HepG2 (cell line): ENCODE data around the gene STK4. TPM values are rescaled to one million over a fixed set of nuclear protein-coding genes. Genes with fewer than 3 reads are reported as not detected.

Experiments
- BHLHE40 ChIP-seq: IDR thresholded peaks from 2 replicates; pipeline ENCODE4 v1.6.1; 2011; ENCODE audit warnings: low read length, improper control_type of control experiment
- CREB1 ChIP-seq, 2 experiments: fragments of 450-650 bp in 1 of 2; IDR thresholded peaks; 2 replicates each; pipeline ENCODE4 v1.6.1; 2016 to 2017; ENCODE audit warnings: control low read depth in 1 of 2, mild to moderate bottlenecking in 1 of 2, missing compliant biosample characterization in 1 of 2, missing genetic modification characterization in 1 of 2
- CSRNP1 ChIP-seq: sonication (generic); formaldehyde crosslinking; IDR thresholded peaks from 2 replicates; pipeline ENCODE4 v1.8.1; 2023; ENCODE audit warnings: mild to moderate bottlenecking, missing genetic modification reagents
- ETV5 ChIP-seq: IDR thresholded peaks from 2 replicates; pipeline ENCODE4 v1.6.1; 2018; ENCODE audit warnings: missing biosample characterization, missing genetic modification reagents, inconsistent platforms, borderline replicate concordance
- FOXA1 ChIP-seq, 2 experiments: fragments of 450-650 bp in 1 of 2; sonication (generic) in 1 of 2; formaldehyde crosslinking in 1 of 2; IDR thresholded peaks; 2 replicates each; pipeline versions ENCODE4 v1.4.0 to v1.6.1; 2016 to 2020; ENCODE audit warnings: missing genetic modification reagents in 1 of 2
- HDAC6 ChIP-seq: fragments of 200-600 bp; sonication (generic); IDR thresholded peaks from 2 replicates; pipeline ENCODE4 v1.7.0; 2017; ENCODE audit warnings: mild to moderate bottlenecking, antibody characterized with exemption, low read length, low read depth
- MTA3 ChIP-seq: sonication (generic); formaldehyde crosslinking; IDR thresholded peaks from 2 replicates; pipeline ENCODE4 v1.4.0; 2020; ENCODE audit warnings: missing genetic modification reagents
- NCOA1 ChIP-seq: sonication (generic); formaldehyde crosslinking; IDR thresholded peaks from 2 replicates; pipeline ENCODE4 v1.9.0; 2021; ENCODE audit warnings: missing genetic modification reagents
- PLRG1 ChIP-seq: fragments of 450-650 bp; conservative IDR thresholded peaks from 2 replicates; pipeline ENCODE4 v1.6.1; 2016
- REPIN1 ChIP-seq: sonication (generic); formaldehyde crosslinking; IDR thresholded peaks from 2 replicates; pipeline ENCODE4 v1.8.0; 2022; ENCODE audit warnings: missing genetic modification reagents, low read depth, mild to moderate bottlenecking, borderline replicate concordance
- RNF219 ChIP-seq: sonication (generic); formaldehyde crosslinking; IDR thresholded peaks from 2 replicates; pipeline ENCODE4 v1.5.0; 2020; ENCODE audit warnings: mild to moderate bottlenecking, missing genetic modification reagents
- SRF ChIP-seq: IDR thresholded peaks from 2 replicates; pipeline ENCODE4 v1.6.1; 2011; ENCODE audit warnings: mild to moderate bottlenecking, low read depth, low read length, moderate library complexity
- TOE1 ChIP-seq: sonication (generic); formaldehyde crosslinking; IDR thresholded peaks from 2 replicates; pipeline ENCODE4 v1.4.0; 2020; ENCODE audit warnings: mild to moderate bottlenecking, missing genetic modification reagents
- U2AF1 ChIP-seq: fragments of 200-400 bp; formaldehyde crosslinking; optimal IDR thresholded peaks from 2 replicates; pipeline ENCODE3; 2017; ENCODE audit warnings: mild to moderate bottlenecking, low read depth, low read length
- ZNF296 ChIP-seq: sonication (generic); formaldehyde crosslinking; conservative IDR thresholded peaks from 2 replicates; pipeline ENCODE4 v1.5.0; 2020; ENCODE audit warnings: mild to moderate bottlenecking, missing genetic modification reagents
- ZNF503 ChIP-seq: sonication (generic); formaldehyde crosslinking; IDR thresholded peaks from 2 replicates; pipeline ENCODE4 v1.4.0; 2020; ENCODE audit warnings: missing genetic modification reagents
- ZNF552 ChIP-seq: sonication (generic); formaldehyde crosslinking; IDR thresholded peaks from 2 replicates; pipeline ENCODE4 v1.9.0; 2022; ENCODE audit warnings: missing genetic modification reagents, mild to moderate bottlenecking, borderline replicate concordance
- ZNF598 ChIP-seq: sonication (generic); formaldehyde crosslinking; IDR thresholded peaks from 2 replicates; pipeline ENCODE4 v1.5.1; 2020; ENCODE audit warnings: mild to moderate bottlenecking, missing genetic modification reagents, borderline replicate concordance
- ZNF639 ChIP-seq: conservative IDR thresholded peaks from 2 replicates; pipeline ENCODE4 v1.6.1; 2018; ENCODE audit warnings: missing genetic modification reagents
- ZNF652 ChIP-seq: IDR thresholded peaks from 2 replicates; pipeline ENCODE4 v1.6.1; 2016; ENCODE audit warnings: low read depth, borderline replicate concordance
- ZNF790 ChIP-seq: sonication (generic); formaldehyde crosslinking; IDR thresholded peaks from 2 replicates; pipeline ENCODE4 v1.8.0; 2022; ENCODE audit warnings: missing genetic modification reagents, mild to moderate bottlenecking, borderline replicate concordance
- ZNF850 ChIP-seq: sonication (generic); formaldehyde crosslinking; conservative IDR thresholded peaks from 2 replicates; pipeline ENCODE4 v1.9.0; 2021; ENCODE audit warnings: mild to moderate bottlenecking, missing genetic modification reagents
- ZSCAN25 ChIP-seq: sonication (generic); formaldehyde crosslinking; IDR thresholded peaks from 2 replicates; pipeline ENCODE4 v1.8.0; 2022; ENCODE audit warnings: mild to moderate bottlenecking, missing genetic modification reagents
- polyA plus RNA-seq, 8 experiments: library from polyadenylated mRNA; depleted of rRNA in 3 of 8; stranded (reverse) in 7 of 8; unstranded in 1 of 8; fragments of >200 nt; fragmentation: Illumina TruSeq in 4 of 8; extraction: Trizol in 4 of 8; gene quantifications; 2 replicates each; pipeline versions ENCODE4 v1.2.1 to v1.2.3, GENCODE V29; 2011 to 2016; ENCODE audit warnings: low read depth in 4 of 8, missing spikeins in 1 of 8, mixed read lengths in 1 of 8; ENCODE audit not compliant: insufficient read depth in 1 of 8
- total RNA-seq, 5 experiments: library from RNA; depleted of rRNA; stranded (reverse); fragments of >200 nt; fragmentation: Illumina TruSeq; extraction: Trizol; gene quantifications; 2 replicates each; pipeline ENCODE4 v1.2.3, GENCODE V29; 2016; ENCODE audit warnings: low read depth in 1 of 5

The STK4 gene
- total and polyA plus RNA-seq, 2 of the 13 experiments (the other 11 are each of a cell fraction or from before 2014, with no cell fraction given): 25.6 to 38.3 TPM

GRCh38 chr20:44960103-44960852 is 6.0 kb upstream of the STK4 start, which contains the start of gene TOMM34 (continued):
- TF ChIP-seq ZNF598 (CRISPR knock-in tag) (peak; percentile 99), REPIN1 (CRISPR knock-in tag) (peak; percentile 93), CSRNP1 (CRISPR knock-in tag) (peak; percentile 99), ZNF503 (CRISPR knock-in tag) (peak; percentile 90), CREB1 (IDR thresholded peaks at IDR 0.05) (peak; percentile 69), CREB1 (CRISPR knock-in tag; IDR thresholded peaks at IDR 0.05) (no peak), HDAC6 (no peak), ZNF552 (CRISPR knock-in tag) (peak; percentile 93), SRF (no peak), NCOA1 (CRISPR knock-in tag) (peak; percentile 97), ETV5 (peak; percentile 73), ZNF296 (CRISPR knock-in tag) (0 out of 2 replicates have a peak, but pooled peaks have one; percentile 35), TOE1 (CRISPR knock-in tag) (no peak; the same call in 1 of the 2 replicates), U2AF1 (no peak), PLRG1 (no peak), ZNF850 (peak; percentile 91), ZNF790 (CRISPR knock-in tag) (peak; percentile 86; the same call in 1 of the 2 replicates), ZSCAN25 (CRISPR knock-in tag) (peak; percentile 70), RNF219 (CRISPR knock-in tag) (peak; percentile 94; the same call in 1 of the 2 replicates), BHLHE40 (peak; percentile 85), FOXA1 (IDR thresholded peaks at IDR 0.05) (no peak), FOXA1 (CRISPR knock-in tag; IDR thresholded peaks at IDR 0.05) (peak; percentile 33; the same call in 1 of the 2 replicates), MTA3 (no peak), ZNF652 (CRISPR knock-in tag) (peak; percentile 41), ZNF639 (peak; percentile 77; the same call in 1 of the 2 replicates)
